ENCODE measurements around the gene DENND2A.
"Not testable (repeated sequence)": the region's sequence is repeated elsewhere in the genome, so short reads cannot be mapped to it uniquely, and the experiment has no call there.

DENND2A gene

DNA sequence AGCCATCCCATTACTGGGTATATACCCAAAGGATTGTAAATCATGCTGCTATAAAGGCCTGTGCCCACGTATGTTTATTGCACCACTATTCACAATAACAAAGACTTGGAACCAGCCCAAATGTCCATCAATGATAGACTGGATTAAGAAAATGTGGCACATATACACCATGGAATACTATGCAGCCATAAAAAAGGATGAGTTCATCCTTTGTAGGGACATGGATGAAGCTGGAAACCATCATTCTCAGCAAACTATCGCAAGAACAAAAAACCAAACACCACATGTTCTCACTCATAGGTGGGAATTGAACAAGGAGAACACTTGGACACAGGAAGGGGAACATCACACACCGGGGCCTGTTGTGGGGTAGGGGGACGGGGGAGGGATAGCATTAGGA lies 111.2 kb downstream of the DENND2A start:
- H3K36me3 Mint-ChIP-seq (ENCODE audit: low read depth), result not testable (repeated sequence)

DNA sequence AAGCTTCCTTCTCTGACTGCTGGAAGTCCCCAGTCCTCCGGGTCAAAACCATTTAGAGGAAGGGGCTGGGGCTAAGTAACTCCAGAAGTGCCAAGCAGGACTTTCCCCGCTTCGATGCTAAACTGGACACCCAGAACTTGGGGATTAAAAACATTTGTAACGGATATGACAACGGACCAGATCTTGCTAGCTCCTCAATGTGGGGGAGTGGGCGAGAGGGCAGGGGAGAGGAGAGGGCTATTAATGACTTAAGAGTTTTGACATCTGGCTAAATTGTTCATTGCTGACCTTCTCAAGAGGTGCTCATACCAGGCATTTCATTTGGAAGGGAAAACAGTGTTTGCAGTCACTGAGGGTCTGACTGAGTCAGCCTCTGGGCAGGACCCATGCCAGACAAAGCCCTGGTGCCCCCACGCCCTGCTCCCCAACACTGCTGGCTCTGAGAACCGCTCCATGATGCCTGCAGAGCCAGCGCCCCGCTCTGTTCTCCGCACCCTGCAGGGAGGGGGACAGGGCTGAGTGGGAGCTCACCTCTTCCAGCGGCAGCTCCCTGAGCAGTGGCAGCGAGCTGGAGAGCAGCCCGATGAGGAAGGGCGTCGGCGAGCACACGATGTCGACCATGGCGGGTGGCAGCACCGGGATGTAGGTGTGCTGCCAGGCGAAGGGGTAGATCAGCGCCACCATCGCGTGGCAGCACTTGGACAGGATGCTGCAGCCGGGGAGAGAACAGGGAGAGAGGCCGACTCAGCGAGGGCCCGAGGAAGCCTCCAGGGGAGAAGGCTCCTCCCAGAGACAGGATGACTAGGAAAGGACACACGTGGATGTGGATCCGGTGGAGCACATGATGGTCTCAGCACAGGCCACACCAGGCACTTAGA lies 113.6 kb downstream of the DENND2A start:
- H3K36me3 Mint-ChIP-seq (ENCODE audit: low read depth), result no peaks in the 10 kb centered on the region
- peaks cover 6% of the 10 kb centered on the region for H3K27me3 Mint-ChIP-seq
- no peaks in the 10 kb centered on the region for H3K9me3 Mint-ChIP-seq
- DNase-seq (no peak), ATAC-seq (no peak)
- no peak overlapping the region for H3K4me3 Mint-ChIP-seq
- no peak overlapping the region for H3K27ac Mint-ChIP-seq
- H3K4me1 Mint-ChIP-seq, result peaks cover 3% of the 10 kb centered on the region

More for the DNA sequence above, 111.2 kb downstream of the DENND2A start:
- not testable (repeated sequence) for H3K4me1 Mint-ChIP-seq, H3K27me3 Mint-ChIP-seq, H3K4me3 Mint-ChIP-seq, ATAC-seq, H3K27ac Mint-ChIP-seq, DNase-seq, H3K9me3 Mint-ChIP-seq

DNA sequence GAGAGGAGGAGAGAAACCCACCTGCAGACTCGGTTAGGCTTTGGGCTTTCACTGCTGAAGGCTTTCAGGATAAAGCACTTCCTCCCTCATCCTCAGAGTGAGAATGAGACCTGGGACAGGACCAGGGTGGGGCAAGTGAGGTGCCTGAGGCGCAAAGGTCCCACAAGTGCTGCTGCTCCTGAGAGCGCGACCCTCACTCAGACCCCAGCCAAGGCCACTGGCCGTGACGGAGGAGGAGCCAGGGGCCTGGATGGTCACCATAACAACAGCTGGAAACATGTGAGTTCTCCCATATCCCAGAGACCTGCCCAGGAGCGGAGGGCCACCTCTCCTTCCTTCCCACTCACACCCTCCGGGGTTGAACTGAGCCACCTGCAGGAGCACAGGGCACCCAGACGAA lies 114.4 kb downstream of the DENND2A start:
- peaks cover 3% of the 10 kb centered on the region for H3K4me1 Mint-ChIP-seq
- DNase-seq, result no peak
- H3K4me3 Mint-ChIP-seq, result no peak overlapping the region
- H3K27ac Mint-ChIP-seq, result no peak overlapping the region
- peaks cover 6% of the 10 kb centered on the region for H3K27me3 Mint-ChIP-seq
- H3K9me3 Mint-ChIP-seq, result no peaks in the 10 kb centered on the region
- H3K36me3 Mint-ChIP-seq (ENCODE audit: low read depth), result no peaks in the 10 kb centered on the region
- ATAC-seq, result no peak

DNA sequence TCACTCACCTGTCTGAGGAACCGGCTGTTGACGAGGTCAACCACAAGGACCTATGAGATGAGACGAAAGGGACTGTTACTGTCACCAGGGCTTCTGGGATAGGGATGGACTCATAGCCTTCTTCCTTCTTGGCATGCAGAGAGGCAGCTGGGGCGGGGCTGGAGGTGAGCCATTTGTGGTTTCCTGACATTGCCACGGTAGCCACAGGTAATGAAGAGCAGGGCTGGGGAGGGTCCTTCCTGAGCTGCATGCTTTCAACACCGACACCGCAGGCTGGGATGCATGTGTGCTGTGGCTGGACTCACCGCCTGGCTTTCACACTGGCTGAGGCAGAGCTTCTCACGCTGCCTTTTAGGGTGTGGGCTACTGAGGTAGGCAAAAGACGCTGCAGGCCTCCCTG lies 114.9 kb downstream of the DENND2A start:
- no peak overlapping the region for H3K4me3 Mint-ChIP-seq
- ATAC-seq (no peak), DNase-seq (no peak)
- H3K36me3 Mint-ChIP-seq (ENCODE audit: low read depth), result no peaks in the 10 kb centered on the region
- no peak overlapping the region for H3K27ac Mint-ChIP-seq
- peaks cover 6% of the 10 kb centered on the region for H3K27me3 Mint-ChIP-seq
- peaks cover 3% of the 10 kb centered on the region for H3K4me1 Mint-ChIP-seq
- no peaks in the 10 kb centered on the region for H3K9me3 Mint-ChIP-seq

DNA sequence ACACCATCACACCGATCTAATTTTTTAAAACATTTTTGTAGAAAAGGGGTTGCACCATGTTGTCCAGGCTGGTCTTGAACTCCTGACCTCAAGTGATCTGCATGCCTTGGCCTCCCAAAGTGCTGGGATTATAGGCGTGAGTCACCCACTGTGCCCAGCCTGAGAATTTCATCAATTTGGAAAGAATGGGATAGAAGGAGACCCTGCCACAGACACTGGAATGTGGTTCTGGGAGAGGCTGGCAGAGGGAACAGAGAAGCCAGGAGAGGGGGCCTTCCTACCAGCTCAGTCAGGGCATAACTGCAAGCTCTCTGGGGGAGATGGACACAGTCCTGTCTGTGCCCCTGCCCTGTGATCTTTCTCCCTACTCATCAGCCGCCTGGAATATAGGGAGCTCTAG lies 119.2 kb downstream of the DENND2A start:
- DNase-seq, result no peak
- Mint-ChIP-seq H3K27me3 (peaks cover 9% of the 10 kb centered on the region), H3K4me1 (peaks cover 3% of the 10 kb centered on the region), H3K4me3 (no peak overlapping the region), H3K27ac (no peak overlapping the region), H3K36me3 (ENCODE audit: low read depth) (no peaks in the 10 kb centered on the region), H3K9me3 (no peaks in the 10 kb centered on the region)
- ATAC-seq, result no peak

DNA sequence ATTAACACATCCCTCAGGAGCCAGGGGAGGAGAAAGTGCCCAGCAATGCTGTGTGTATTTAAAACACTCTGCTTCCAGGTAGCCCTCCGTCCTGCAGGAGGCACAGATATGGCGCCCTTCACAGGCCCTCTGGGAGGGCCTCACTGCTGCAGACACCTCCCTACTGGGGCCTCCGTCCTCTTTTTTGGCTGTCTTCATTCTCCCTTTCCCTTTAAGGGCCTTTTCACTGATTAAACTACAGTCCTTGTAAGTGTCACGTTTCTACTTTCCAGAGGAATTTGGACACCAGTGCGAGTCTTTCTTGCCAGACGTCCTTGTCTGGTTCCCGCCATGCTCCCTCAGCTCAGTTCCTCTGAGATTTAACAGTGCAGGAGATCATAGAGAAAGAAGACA lies 121.6 kb downstream of the DENND2A start:
- Mint-ChIP-seq H3K27ac (no peak overlapping the region), H3K4me3 (no peak overlapping the region), H3K4me1 (no peaks in the 10 kb centered on the region), H3K36me3 (ENCODE audit: low read depth) (no peaks in the 10 kb centered on the region), H3K9me3 (no peaks in the 10 kb centered on the region), H3K27me3 (peaks cover 9% of the 10 kb centered on the region)
- ATAC-seq (no peak), DNase-seq (no peak)

DNA sequence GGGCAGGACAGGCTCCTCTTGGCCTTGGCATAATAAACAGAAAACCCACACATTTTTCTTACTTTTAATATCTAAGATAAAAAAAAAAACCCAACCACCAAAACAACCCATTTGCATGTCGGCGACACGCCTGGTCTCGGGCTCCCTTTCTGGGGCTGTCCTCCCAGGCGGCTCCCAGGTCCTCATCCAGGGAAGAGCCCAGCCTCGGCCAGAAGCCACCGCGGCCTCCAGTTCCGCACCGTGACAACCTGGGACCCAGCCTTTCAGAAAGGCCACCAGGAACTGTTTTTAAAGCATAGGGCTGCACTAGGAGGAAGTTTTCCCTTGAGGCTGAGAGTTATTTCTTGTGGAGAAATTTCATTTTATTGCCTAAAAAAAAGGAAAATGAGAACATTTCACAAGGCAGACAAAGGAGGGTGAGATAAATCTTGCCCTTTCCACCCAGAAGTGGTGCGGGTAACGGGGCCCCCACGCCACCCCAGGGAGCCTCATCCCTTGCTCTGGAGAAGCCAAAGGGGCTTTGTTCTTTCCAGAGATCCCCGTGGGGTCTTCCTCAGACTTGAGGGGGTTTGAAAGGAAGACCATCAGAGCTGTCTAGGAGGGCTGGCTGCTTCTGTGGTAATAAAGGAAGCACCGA lies 122.1 kb downstream of the DENND2A start:
- no peak overlapping the region for H3K4me3 Mint-ChIP-seq
- H3K27me3 Mint-ChIP-seq, result peaks cover 9% of the 10 kb centered on the region
- H3K4me1 Mint-ChIP-seq, result no peaks in the 10 kb centered on the region
- no peaks in the 10 kb centered on the region for H3K9me3 Mint-ChIP-seq
- ATAC-seq (no peak), DNase-seq (no peak)
- no peaks in the 10 kb centered on the region for H3K36me3 Mint-ChIP-seq (ENCODE audit: low read depth)
- no peak overlapping the region for H3K27ac Mint-ChIP-seq

DNA sequence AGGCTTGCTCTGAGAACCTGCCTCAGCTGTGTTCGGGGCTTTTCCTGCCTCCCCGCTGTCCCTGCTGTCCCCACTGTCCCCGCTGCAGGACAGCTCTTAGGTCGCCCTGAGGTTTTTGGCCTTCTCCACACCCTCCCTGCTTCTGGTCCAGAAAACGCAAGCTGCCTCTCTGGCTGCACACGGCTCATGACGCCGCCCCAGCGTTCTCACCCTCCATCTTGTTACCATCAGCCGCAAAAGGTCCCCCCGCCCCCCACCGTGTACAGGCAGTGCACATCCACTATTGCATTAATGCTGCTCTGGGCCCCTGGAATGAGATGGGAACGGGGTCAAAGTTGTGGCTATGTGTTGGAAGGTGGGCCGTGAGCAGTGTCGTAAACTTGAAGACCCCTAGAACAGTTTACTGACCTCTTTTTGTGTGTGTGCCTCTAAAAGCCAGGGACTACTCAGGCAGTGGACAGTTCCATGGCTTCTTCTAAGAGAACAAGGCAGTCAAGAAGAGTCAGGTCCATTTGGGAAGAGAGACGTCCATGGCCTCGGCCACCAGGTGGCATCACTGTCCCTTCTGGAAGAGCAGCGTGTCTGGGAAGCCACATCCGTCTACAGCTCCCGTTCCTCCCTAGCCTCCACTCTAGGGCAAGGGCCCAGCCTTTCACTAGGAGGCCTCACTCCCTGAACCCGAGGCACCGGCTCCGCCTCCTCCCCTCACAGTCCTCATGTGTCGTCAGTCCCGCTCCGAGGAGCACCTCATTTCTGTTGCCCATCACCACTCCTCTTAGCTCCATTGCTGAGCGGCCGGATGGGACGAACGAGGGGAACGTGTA lies 122.9 kb downstream of the DENND2A start:
- Mint-ChIP-seq H3K4me1 (no peaks in the 10 kb centered on the region), H3K36me3 (ENCODE audit: low read depth) (no peaks in the 10 kb centered on the region), H3K4me3 (no peak overlapping the region), H3K27ac (no peak overlapping the region), H3K9me3 (no peaks in the 10 kb centered on the region), H3K27me3 (peaks cover 9% of the 10 kb centered on the region)
- DNase-seq, result peak; percentile 75
- ATAC-seq, result peak; percentile 84

DNA sequence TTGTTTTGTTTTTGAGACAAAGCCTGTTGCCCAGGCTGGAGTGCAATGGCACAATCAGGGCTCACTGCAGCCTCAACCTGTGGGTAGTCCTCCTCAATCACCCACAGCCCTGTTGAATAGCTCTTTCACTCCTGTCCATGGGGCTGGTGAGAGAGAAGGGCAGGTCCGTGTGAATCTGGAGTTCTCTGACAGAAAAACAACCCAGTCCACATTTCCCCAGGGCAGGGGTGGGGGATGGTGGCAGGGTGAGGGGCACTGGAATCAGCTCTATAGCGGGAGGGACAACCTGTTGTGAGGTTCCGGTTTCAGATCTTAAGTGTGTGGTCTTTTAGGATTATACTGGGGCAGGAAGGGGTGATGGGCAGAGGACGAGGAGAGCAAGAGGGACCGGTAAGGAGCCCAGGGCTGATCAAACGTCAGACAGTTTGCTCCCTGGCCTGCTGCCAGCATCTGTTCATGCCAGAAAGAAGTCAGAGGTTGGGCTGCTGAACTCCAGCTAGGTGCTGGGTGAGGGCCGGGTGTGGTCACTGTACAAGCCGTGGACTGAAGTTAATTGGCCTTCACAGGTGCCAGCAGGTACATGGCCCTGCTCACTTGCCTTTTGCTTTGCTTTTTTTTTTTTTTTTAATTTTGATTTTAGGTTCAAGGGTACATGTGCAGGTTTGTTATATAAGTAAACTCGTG lies 128.2 kb downstream of the DENND2A start:
- Mint-ChIP-seq H3K27me3 (peaks cover under 1% of the 10 kb centered on the region), H3K4me1 (no peaks in the 10 kb centered on the region), H3K36me3 (ENCODE audit: low read depth) (no peaks in the 10 kb centered on the region), H3K4me3 (no peak overlapping the region), H3K27ac (no peak overlapping the region), H3K9me3 (no peaks in the 10 kb centered on the region)
- ATAC-seq (no peak), DNase-seq (no peak)

DNA sequence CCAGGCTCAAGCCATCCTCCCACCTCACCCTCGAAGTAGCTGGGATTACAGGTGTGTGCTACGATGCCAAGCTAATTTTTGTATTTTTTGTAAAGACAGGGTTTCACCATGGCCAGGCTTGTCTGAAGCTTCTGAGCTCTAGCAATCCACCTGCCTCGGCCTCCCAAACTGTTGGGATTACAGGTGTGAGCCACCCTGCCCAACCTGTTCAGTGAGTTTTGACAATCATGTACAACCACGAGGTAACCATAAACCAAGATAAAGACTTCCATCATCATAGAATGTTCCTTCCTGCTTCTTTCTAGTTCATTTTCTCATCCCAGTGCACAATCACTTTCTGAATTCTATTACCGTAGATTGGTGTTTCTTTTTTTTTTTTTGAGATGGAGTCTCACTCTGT lies 130.8 kb downstream of the DENND2A start:
- no peaks in the 10 kb centered on the region for H3K27me3 Mint-ChIP-seq
- H3K9me3 Mint-ChIP-seq, result no peaks in the 10 kb centered on the region
- DNase-seq (no peak), ATAC-seq (no peak)
- no peaks in the 10 kb centered on the region for H3K4me1 Mint-ChIP-seq
- H3K36me3 Mint-ChIP-seq (ENCODE audit: low read depth), result no peaks in the 10 kb centered on the region
- H3K4me3 Mint-ChIP-seq, result no peak overlapping the region
- no peak overlapping the region for H3K27ac Mint-ChIP-seq

DNA sequence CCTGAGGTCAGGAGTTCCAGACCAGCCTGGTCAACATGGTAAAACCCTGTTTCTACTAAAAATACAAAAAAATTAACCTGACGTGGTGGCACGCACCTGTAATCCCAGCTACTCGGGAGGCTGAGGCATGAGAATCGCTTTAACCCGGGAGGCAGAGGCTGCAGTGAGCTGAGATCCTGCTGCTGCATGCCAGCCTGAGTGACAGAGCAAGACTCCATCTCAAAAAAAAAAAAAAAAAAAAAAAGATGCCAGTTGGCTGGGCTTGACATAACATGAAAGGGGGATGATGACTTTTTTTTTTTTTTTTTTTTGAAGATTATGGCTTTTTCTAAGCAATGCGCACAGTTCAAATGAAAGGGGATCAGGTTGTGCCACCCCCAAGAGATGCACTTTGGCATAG lies 133.1 kb downstream of the DENND2A start:
- H3K9me3 Mint-ChIP-seq; DNase-seq; ATAC-seq; H3K36me3 Mint-ChIP-seq (ENCODE audit: low read depth); H3K4me1 Mint-ChIP-seq; H3K27ac Mint-ChIP-seq; H3K27me3 Mint-ChIP-seq; H3K4me3 Mint-ChIP-seq: not testable (repeated sequence)

DNA sequence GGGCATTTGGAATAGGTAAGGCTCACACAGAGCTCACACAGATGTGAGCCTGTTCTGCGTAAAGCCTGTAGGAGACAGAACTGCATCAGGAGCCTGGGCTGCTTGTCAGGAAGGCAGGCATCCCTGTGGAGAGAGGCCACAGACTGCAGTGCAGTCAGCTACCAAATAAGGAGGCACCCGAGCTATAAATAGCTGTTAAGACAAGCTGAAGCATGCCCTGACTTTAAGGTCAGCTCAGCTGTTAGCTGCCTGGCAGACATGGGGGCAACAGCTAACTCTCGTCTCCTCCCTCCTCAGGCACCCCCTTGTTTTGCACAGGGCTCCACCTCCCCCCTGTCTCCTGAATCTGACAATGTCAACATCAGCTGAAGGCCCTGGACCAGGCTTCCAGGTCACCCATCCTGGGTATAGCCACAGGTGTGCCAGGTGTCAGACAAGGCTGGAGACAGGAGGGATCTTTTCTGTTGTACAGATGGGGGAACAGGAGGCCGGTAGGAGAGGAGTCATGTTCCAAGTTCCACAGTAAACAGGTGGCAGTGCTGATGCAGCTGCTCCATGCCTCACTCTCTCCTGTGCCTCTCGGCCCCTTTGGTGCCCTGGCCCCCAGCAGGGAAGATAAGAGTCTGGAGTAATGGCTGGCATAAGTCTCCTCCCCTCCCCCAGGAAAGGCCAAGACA lies 133.7 kb downstream of the DENND2A start:
- DNase-seq (no peak), ATAC-seq (no peak)
- H3K4me1 Mint-ChIP-seq, result no peaks in the 10 kb centered on the region
- H3K9me3 Mint-ChIP-seq, result no peaks in the 10 kb centered on the region
- H3K4me3 Mint-ChIP-seq, result no peak overlapping the region
- no peaks in the 10 kb centered on the region for H3K27me3 Mint-ChIP-seq
- H3K27ac Mint-ChIP-seq, result no peak overlapping the region
- H3K36me3 Mint-ChIP-seq (ENCODE audit: low read depth), result no peaks in the 10 kb centered on the region

DNA sequence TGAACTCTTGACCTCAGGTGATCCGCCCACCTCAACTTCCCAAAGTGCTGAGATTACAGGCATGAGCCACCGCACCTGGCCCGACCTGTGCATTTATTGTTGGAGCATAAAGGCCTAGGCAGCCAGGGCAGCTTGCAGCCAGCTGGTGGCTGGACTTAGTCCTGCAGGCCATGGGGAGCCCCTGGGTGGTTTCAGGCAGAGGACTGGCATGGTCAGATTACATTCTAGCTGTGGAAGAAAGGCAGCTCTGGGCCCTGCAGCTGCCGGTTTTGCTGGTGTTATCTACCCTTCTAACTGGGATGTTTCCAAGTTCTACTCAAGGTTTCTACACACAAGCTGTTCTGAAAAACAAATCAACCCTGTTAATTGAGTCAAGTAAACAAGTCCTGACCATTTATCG lies 138.6 kb downstream of the DENND2A start:
- DNase-seq (no peak), ATAC-seq (no peak)
- Mint-ChIP-seq H3K27me3 (no peaks in the 10 kb centered on the region), H3K27ac (no peak overlapping the region), H3K36me3 (ENCODE audit: low read depth) (no peaks in the 10 kb centered on the region), H3K9me3 (no peaks in the 10 kb centered on the region), H3K4me3 (no peak overlapping the region), H3K4me1 (no peaks in the 10 kb centered on the region)

DNA sequence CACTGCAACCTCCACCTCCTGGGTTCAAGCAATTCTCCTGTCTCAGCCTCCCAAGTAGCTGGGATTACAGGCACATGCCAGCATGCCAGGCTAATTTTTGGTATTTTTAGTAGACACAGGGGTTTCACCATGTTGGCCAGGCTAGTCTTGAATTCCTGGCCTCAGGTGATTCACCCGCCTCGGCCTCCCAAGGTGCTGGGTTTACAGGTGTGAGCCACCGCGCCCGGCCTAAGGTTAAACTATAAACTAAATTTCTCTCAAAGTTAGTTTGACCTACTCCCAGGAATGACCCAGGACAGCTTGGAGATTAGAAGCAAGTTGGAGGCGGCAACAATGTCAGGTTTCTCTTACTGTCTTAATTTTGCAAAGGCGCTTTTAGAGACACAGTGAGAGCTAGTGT lies 142.8 kb downstream of the DENND2A start:
- H3K4me3 Mint-ChIP-seq; H3K27ac Mint-ChIP-seq; H3K4me1 Mint-ChIP-seq; H3K9me3 Mint-ChIP-seq; DNase-seq; H3K36me3 Mint-ChIP-seq (ENCODE audit: low read depth); ATAC-seq; H3K27me3 Mint-ChIP-seq: not testable (repeated sequence)
